H1 (cell line): Measurements from ENCODE around the gene CFAP92. TPM values are rescaled to one million over a fixed set of nuclear protein-coding genes. Genes with fewer than 3 reads are reported as not detected.

ENCODE experiments used
- CTCF ChIA-PET: fragments of 300-600 bp; sonication (Branson Sonifier 250); formaldehyde crosslinking; loops from one replicate; lab custom pipeline; 2021; ENCODE audit not compliant: partially characterized antibody; lab: Charles Lee
- POLR2A ChIA-PET: fragments of 300-600 bp; sonication (Branson Sonifier 250); formaldehyde crosslinking; loops from one replicate; lab custom pipeline; 2021; ENCODE audit warnings: inconsistent platforms; ENCODE audit not compliant: partially characterized antibody; lab: Charles Lee
- DNase-seq, 2 experiments: peaks; one replicate each; pipeline versions ENCODE4 v3.0.0 to v3.0.0-alpha.2; 2010 to 2022; ENCODE audit warnings: low spot score in 2 of 2, low read depth in 1 of 2, mixed read lengths in 1 of 2
- FAIRE-seq: peaks from 2 replicates; lab custom pipeline; 2011; peaks lifted over from hg19 to GRCh38; lab: Jason Lieb, UNC
- H2AFZ ChIP-seq: 2 replicates; pipeline ENCODE4 v1.8.1; 2012; ENCODE audit warnings: low read length, inconsistent platforms
- H2AK5ac ChIP-seq: 2 replicates; pipeline ENCODE4 v1.6.1; 2013; ENCODE audit warnings: low read depth, low read length
- H2BK120ac ChIP-seq: replicated peaks from 2 replicates; pipeline ENCODE3; 2013; ENCODE audit warnings: low read depth, low read length, inconsistent platforms
- H2BK12ac ChIP-seq: 2 replicates; pipeline ENCODE4 v1.6.1; 2013; ENCODE audit warnings: low read depth, low read length
- H2BK15ac ChIP-seq: 2 replicates; pipeline ENCODE4 v1.6.1; 2013; ENCODE audit warnings: low read length
- H2BK20ac ChIP-seq: 2 replicates; pipeline ENCODE4 v1.6.1; 2013; ENCODE audit warnings: low read length
- H2BK5ac ChIP-seq: 2 replicates; pipeline ENCODE4 v1.6.1; 2013; ENCODE audit warnings: low read depth, low read length
- H3K14ac ChIP-seq: 2 replicates; pipeline ENCODE4 v1.6.1; 2013; ENCODE audit warnings: inconsistent platforms; ENCODE audit not compliant: insufficient read length
- H3K18ac ChIP-seq: 2 replicates; pipeline ENCODE4 v1.6.1; 2013; ENCODE audit warnings: low read length; ENCODE audit errors: extremely low read depth
- H3K23ac ChIP-seq: 2 replicates; pipeline ENCODE4 v1.6.1; 2013; ENCODE audit warnings: inconsistent platforms; ENCODE audit not compliant: insufficient read length
- H3K23me2 ChIP-seq: 2 replicates; pipeline ENCODE4 v1.6.1; 2013; ENCODE audit warnings: low read depth, low read length
- H3K27ac ChIP-seq: 2 replicates; pipeline ENCODE4 v1.6.1; 2011; ENCODE audit warnings: low read depth, low read length, inconsistent platforms
- H3K27me3 ChIP-seq, 4 experiments: replicated peaks in 1 of 4; 1 replicate in 1 of 4; 2 replicates in 3 of 4; pipeline versions ENCODE4 v1.6.1 to v1.8.1; 2011 to 2013; ENCODE audit warnings: low read length in 3 of 4, mild to moderate bottlenecking in 3 of 4, inconsistent platforms in 2 of 4, mixed read lengths in 2 of 4, moderate library complexity in 1 of 4; ENCODE audit not compliant: control insufficient read depth in 3 of 4, insufficient read depth in 3 of 4; ENCODE audit errors: extremely low read depth in 1 of 4
- H3K36me3 ChIP-seq, 4 experiments: 2 replicates each; pipeline versions ENCODE4 v1.6.1 to v1.8.1; 2011 to 2013; ENCODE audit warnings: mild to moderate bottlenecking in 4 of 4, low read length in 3 of 4, moderate library complexity in 2 of 4, control low read depth in 1 of 4, inconsistent platforms in 1 of 4; ENCODE audit not compliant: insufficient read depth in 4 of 4, control insufficient read depth in 2 of 4
- H3K4ac ChIP-seq: replicated peaks from 2 replicates; pipeline ENCODE3; 2013; ENCODE audit warnings: low read length, low read depth, mixed read lengths, inconsistent platforms; ENCODE audit not compliant: insufficient read length
- H3K4me1 ChIP-seq, 4 experiments: replicated peaks in 1 of 4; 1 replicate in 1 of 4; 2 replicates in 3 of 4; pipeline versions ENCODE4 v1.6.1 to v1.8.1; 2011 to 2013; ENCODE audit warnings: low read length in 3 of 4, inconsistent platforms in 2 of 4, mixed read lengths in 1 of 4; ENCODE audit not compliant: insufficient read depth in 4 of 4, control insufficient read depth in 3 of 4
- H3K4me2 ChIP-seq, 2 experiments: 2 replicates each; pipeline versions ENCODE4 v1.6.1 to v1.8.1; 2011 to 2013; ENCODE audit warnings: low read depth in 2 of 2, low read length in 2 of 2, control low read depth in 1 of 2, inconsistent platforms in 1 of 2, mild to moderate bottlenecking in 1 of 2; ENCODE audit not compliant: insufficient read depth in 1 of 2
- H3K4me3 ChIP-seq, 4 experiments: fragments of 200-600, 300-600 bp in 1 of 4; sonication (generic), shearing (Covaris generic), sonication (Bioruptor Twin) in 1 of 4; 2 replicates each; pipeline versions ENCODE4 v1.5.1 to v1.8.1; 2011 to 2016; ENCODE audit warnings: low read length in 4 of 4, low read depth in 3 of 4, control low read depth in 2 of 4, inconsistent platforms in 2 of 4, mild to moderate bottlenecking in 2 of 4, mixed read lengths in 1 of 4, moderate library complexity in 1 of 4; ENCODE audit not compliant: insufficient read depth in 2 of 4; ENCODE audit errors: extremely low read depth in 1 of 4
- H3K56ac ChIP-seq: replicated peaks from 2 replicates; pipeline ENCODE3; 2013; ENCODE audit warnings: low read depth, mild to moderate bottlenecking, mixed read lengths, low read length, inconsistent platforms; ENCODE audit not compliant: insufficient read length
- H3K79me1 ChIP-seq: 2 replicates; pipeline ENCODE4 v1.6.1; 2013; ENCODE audit warnings: low read depth, low read length, control low read depth
- H3K79me2 ChIP-seq, 2 experiments: 2 replicates each; pipeline versions ENCODE4 v1.6.1 to v1.8.1; 2012 to 2013; ENCODE audit warnings: low read length in 2 of 2, mild to moderate bottlenecking in 2 of 2, inconsistent platforms in 1 of 2; ENCODE audit not compliant: insufficient read depth in 2 of 2, control insufficient read depth in 1 of 2
- H3K9ac ChIP-seq, 4 experiments: replicated peaks in 1 of 4; 1 replicate in 1 of 4; 2 replicates in 3 of 4; pipeline versions ENCODE4 v1.6.1 to v1.8.1; 2011 to 2013; ENCODE audit warnings: low read depth in 3 of 4, low read length in 3 of 4, control low read depth in 2 of 4, mild to moderate bottlenecking in 2 of 4, moderate library complexity in 2 of 4, inconsistent platforms in 1 of 4; ENCODE audit errors: extremely low read depth in 1 of 4
- H3K9me3 ChIP-seq, 2 experiments: 2 replicates each; pipeline versions ENCODE4 v1.6.1 to v1.8.1; 2012 to 2013; ENCODE audit warnings: mild to moderate bottlenecking in 2 of 2, moderate library complexity in 2 of 2, control low read depth in 1 of 2, inconsistent platforms in 1 of 2, low read depth in 1 of 2, low read length in 1 of 2, mixed read lengths in 1 of 2; ENCODE audit not compliant: insufficient read depth in 2 of 2
- H4K20me1 ChIP-seq, 2 experiments: replicated peaks in 1 of 2; 2 replicates each; pipeline versions ENCODE3 to v1.8.1; 2011 to 2013; ENCODE audit warnings: inconsistent platforms in 2 of 2, low read length in 2 of 2, mild to moderate bottlenecking in 1 of 2; ENCODE audit not compliant: insufficient read depth in 2 of 2, control insufficient read depth in 1 of 2
- H4K5ac ChIP-seq: 2 replicates; pipeline ENCODE4 v1.6.1; 2013; ENCODE audit warnings: low read length, low read depth, mixed read lengths, inconsistent platforms; ENCODE audit not compliant: insufficient read length
- H4K8ac ChIP-seq: 2 replicates; pipeline ENCODE4 v1.8.0; 2013; ENCODE audit warnings: mild to moderate bottlenecking, moderate library complexity, low read length, inconsistent platforms; ENCODE audit not compliant: insufficient read depth; ENCODE audit errors: extremely low read depth
- H4K91ac ChIP-seq: replicated peaks from 2 replicates; pipeline ENCODE3; 2013; ENCODE audit warnings: low read length, mixed read lengths, inconsistent platforms; ENCODE audit not compliant: insufficient read length
- HDAC6 ChIP-seq: IDR thresholded peaks from one replicate; pipeline ENCODE4 v1.7.1; 2012; ENCODE audit warnings: low read depth, mild to moderate bottlenecking, inconsistent platforms, low read length, moderate library complexity
- WGBS, 2 experiments: shearing (Covaris generic) in 1 of 2; methylation state at CpG; one replicate each; pipeline versions ENCODE4 v1.1.6 to v1.1.7; 2013 to 2015; ENCODE audit warnings: low lambda C conversion rate in 2 of 2, mixed read lengths in 2 of 2, inconsistent platforms in 1 of 2, low coverage in 1 of 2, missing lambda C conversion rate in 1 of 2; ENCODE audit not compliant: insufficient replicate concordance in 2 of 2, insufficient coverage in 1 of 2, insufficient read length in 1 of 2; ENCODE audit errors: extremely low coverage in 1 of 2, missing lambda C conversion rate in 1 of 2; 5-methylcytosine and 5-hydroxymethylcytosine counted together
- polyA plus RNA-seq, 7 experiments: library from polyadenylated mRNA; depleted of rRNA in 3 of 7; stranded (reverse) in 5 of 7; unstranded in 2 of 7; fragments of >200 nt in 5 of 7; fragments of 200-250 nt in 2 of 7; gene quantifications; 1 replicate in 5 of 7; 2 replicates in 1 of 7; 4 replicates in 1 of 7; pipeline versions ENCODE4 v1.2.1 to v1.2.3, GENCODE V29; 2011 to 2013; ENCODE audit warnings: missing spikeins in 2 of 7, mixed read lengths in 2 of 7
- total RNA-seq: library from RNA; stranded (reverse); fragmentation: NEBNext Ultra II Directional; extraction: Animal tissue kit (Norgen Biotek cat#: 25700); gene quantifications from 2 replicates; pipeline ENCODE4 v1.2.1, GENCODE V29; 2021
- TF ChIP-seq, protein P1 (sequence below): IDR thresholded peaks from 2 replicates; pipeline ENCODE4 v1.6.1; 2011; ENCODE audit warnings: low read length, improper control_type of control experiment

CFAP92 gene
- total and polyA plus RNA-seq, 2 of the 8 experiments (the other 6 are each of a cell fraction or from before 2014, with no cell fraction given): 0.77 to 2.0 TPM

DNA sequence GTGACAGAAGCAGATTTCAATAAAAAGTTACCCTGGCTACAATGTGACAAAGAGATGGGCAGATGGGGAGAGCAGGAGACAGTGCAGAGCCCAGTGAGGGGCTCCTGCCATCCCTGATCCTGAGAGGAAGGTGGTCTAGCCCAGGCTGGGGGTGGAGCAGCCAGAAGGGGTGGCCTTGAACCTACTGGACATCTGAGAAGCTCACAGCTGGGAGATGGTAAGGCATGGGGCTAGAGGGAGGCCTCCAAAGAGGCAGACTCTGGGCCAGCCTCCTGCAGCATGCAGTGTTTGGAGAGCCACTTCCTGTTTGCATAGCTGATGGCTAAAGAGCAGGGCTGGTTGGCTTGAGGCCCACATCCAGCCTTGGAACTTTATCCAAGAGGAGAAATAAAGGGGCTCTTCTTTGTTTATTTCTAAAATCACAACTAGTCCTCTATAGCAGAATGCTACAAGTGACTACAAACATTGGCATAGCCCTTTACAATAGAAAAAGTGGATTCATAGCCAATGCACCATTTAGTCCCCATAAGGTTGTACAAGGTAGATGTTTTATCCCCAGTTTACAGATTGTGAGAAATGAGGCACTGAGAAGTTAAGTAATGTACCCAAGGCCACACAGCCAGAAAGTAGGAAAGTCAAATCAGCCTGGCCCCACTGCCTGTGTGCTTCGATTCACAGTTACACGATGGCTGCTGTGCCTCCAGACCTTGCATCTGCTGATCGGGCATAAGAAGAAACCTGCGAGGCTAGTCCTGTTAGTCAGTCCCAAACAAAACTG is 11.8 kb upstream of the CFAP92 start:
- Histone ChIP-seq H3K27ac (no peak overlapping the region), H3K9me3 (no peaks in the 10 kb centered on the region), H3K4me2 (no peak overlapping the region), H3K79me2 (no peaks in the 10 kb centered on the region), H3K23me2 (peaks cover 19% of the 10 kb centered on the region; the same call in 1 of the 2 replicates), H2BK5ac (no peak overlapping the region), H2BK120ac (no peak overlapping the region), H2BK12ac (no peak overlapping the region), H3K27me3 (peaks cover 41 to 57% (median 46%) of the 10 kb centered on the region in 4 experiments), H3K23ac (no peak overlapping the region), H4K8ac (no peak overlapping the region), H3K18ac (no peak overlapping the region), H3K56ac (no peak overlapping the region), H4K5ac (no peak overlapping the region), H4K91ac (no peak overlapping the region), H3K4me1 (peaks cover 0 to 12% (median 5%) of the 10 kb centered on the region in 4 experiments; a peak in 5 of 7 replicates), H3K36me3 (peaks cover 0 to 13% (median 0%) of the 10 kb centered on the region in 4 experiments; a peak in 1 of 8 replicates), H3K4me3 (no peak overlapping the region), H3K79me1 (no peaks in the 10 kb centered on the region), H2BK20ac (no peak overlapping the region), H3K14ac (no peak overlapping the region), H3K4ac (no peak overlapping the region), H3K9ac (no peak overlapping the region), H2BK15ac (no peak overlapping the region), H2AFZ (no peak overlapping the region), H2AK5ac (no peak overlapping the region), H4K20me1 (peaks cover 2 to 9% of the 10 kb centered on the region in 2 experiments)
- no peak for TF ChIP-seq HDAC6
- TF ChIP-seq, protein P1, sequence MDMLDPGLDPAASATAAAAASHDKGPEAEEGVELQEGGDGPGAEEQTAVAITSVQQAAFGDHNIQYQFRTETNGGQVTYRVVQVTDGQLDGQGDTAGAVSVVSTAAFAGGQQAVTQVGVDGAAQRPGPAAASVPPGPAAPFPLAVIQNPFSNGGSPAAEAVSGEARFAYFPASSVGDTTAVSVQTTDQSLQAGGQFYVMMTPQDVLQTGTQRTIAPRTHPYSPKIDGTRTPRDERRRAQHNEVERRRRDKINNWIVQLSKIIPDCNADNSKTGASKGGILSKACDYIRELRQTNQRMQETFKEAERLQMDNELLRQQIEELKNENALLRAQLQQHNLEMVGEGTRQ: no peak
- ChIA-PET CTCF (interaction anchor here (1.0 to 3.0 kb wide), 3 partner anchors 7 to 36 kb away, joined by 4 to 11 read pairs (median 5); no protein-coding TSS in a partner anchor), POLR2A (no interaction called here)
- 89% methylated on average over 4 of the region's 4 CpGs; no CpG with 5 or more reads in 1 of the 2 experiments for WGBS, 2 experiments
- DNase-seq (no peak), FAIRE-seq (no peak)
